GM12865 (cell line): ENCODE results near the gene UBE2D2.
"Not testable (repeated sequence)": the region's sequence is repeated elsewhere in the genome, so short reads cannot be mapped to it uniquely, and the experiment has no call there.

ENCODE experiments used
- DNase-seq: peaks from one replicate; pipeline ENCODE4 v3.0.0; 2010; ENCODE audit warnings: low read depth
- H3K4me3 ChIP-seq: 2 replicates; pipeline ENCODE4 v1.5.1; 2011; ENCODE audit warnings: mild to moderate bottlenecking, low read depth, low read length, control low read depth
- TF ChIP-seq, protein P1 (sequence below): IDR thresholded peaks from 2 replicates; pipeline ENCODE4 v1.5.1; 2011; ENCODE audit warnings: low read length, control low read depth, low read depth, inconsistent platforms; ENCODE audit not compliant: insufficient read depth; ENCODE audit errors: missing control alignments

Gene UBE2D2

DNA sequence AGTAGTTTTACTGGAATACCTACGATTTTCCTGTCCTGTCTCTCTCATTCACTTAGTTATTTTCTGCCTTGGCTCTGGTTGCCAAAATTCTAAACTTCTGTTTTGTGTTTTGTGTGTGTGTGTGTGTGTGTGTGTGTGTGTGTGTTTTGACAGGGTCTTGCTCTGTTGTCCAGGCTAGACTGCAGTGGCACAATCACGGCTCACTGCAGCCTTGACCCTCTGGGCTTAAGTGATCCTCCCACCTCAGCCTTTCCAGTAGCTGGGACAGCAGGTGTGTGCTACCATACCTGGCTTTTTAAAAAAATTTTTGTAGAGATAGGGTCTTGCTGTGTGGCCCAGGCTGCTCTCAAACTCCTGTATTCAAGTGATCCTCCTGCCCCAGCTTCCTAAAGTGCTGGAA, 17.2 kb downstream of the UBE2D2 start:
- TF ChIP-seq, protein P1, sequence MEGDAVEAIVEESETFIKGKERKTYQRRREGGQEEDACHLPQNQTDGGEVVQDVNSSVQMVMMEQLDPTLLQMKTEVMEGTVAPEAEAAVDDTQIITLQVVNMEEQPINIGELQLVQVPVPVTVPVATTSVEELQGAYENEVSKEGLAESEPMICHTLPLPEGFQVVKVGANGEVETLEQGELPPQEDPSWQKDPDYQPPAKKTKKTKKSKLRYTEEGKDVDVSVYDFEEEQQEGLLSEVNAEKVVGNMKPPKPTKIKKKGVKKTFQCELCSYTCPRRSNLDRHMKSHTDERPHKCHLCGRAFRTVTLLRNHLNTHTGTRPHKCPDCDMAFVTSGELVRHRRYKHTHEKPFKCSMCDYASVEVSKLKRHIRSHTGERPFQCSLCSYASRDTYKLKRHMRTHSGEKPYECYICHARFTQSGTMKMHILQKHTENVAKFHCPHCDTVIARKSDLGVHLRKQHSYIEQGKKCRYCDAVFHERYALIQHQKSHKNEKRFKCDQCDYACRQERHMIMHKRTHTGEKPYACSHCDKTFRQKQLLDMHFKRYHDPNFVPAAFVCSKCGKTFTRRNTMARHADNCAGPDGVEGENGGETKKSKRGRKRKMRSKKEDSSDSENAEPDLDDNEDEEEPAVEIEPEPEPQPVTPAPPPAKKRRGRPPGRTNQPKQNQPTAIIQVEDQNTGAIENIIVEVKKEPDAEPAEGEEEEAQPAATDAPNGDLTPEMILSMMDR: no peak
- H3K4me3 ChIP-seq: no peak overlapping the region
- DNase-seq: no peak

DNA sequence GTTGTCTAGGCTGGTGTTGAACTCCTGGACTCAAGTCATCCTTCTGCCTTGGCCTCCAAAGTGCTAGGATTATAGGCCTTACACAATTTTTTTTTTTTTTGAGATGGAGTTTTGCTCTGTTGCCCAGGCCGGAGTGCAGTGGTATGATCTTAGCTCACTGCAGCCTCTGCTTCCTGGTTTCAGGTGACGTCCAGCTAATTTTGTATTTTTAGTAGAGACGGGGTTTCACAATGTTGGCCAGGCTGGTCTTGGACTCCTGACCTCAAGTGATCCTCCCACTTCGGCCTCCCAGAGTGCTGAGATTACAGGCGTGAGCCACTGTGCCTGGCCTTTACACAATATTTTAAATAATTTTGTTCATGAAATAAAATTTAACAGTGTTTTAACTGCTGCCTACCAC, 21.0 kb downstream of the UBE2D2 start:
- peak; percentile 25 for DNase-seq
- not testable (repeated sequence) for H3K4me3 ChIP-seq

DNA sequence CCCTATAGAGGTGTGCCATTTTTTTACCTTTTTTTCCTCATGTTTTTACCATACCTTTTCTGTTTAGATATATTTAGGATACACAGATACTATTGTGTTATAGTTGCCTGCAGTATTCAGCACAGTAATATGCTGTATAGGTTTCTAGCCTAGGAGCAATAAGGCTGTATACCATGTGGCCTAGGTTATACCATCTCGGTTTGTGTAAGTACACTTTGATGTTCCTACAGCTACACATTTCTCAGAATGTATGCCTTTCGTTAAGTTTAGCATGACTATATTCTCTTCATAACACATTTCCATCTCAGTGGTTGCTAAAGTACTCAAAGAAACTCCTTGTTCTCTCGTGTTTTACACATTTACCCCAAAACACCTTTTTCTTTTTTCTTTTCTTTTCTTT, 23.0 kb downstream of the UBE2D2 start:
- TF ChIP-seq, protein P1: no peak
- no peak overlapping the region for H3K4me3 ChIP-seq
- DNase-seq: no peak

DNA sequence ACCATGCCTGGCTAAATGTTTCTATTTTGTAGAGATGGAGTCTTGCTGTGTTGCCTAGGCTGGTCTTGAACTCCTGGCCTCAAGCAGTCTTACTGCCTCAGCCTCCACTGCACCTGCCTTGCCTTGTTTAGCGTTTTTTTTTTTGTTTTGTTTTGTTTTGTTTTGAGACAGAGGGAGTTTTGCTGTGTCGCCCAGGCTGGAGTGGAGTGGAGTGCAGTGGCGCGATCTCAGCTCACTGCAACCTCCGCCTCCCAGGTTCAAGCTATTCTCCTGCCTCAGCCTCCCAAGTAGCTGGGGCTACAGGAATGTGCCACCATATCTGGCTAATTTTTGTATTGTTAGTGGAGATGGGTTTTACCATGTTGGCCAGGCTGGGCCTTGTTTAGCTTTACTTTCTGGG, 27.0 kb downstream of the UBE2D2 start:
- H3K4me3 ChIP-seq, DNase-seq: not testable (repeated sequence)

DNA sequence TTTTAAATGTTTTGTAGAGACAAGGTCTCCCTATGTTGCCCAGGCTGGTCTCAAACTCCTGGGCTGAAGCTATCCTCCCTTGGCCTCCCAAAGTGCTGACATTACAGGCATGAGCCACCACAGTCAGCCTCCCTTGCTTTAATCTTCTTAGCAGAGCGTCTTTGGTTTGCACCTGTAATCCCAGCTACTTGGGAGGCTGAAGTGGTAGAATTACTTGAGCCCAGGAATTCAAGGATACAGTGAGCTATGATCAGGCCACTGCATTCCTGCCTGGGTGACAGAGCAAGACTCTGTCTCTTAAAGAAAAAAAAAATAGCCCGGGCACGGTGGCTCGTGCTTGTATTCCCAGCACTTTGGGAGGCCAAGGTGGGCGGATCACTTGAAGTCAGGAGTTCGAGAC, 27.8 kb downstream of the UBE2D2 start:
- no peak overlapping the region for H3K4me3 ChIP-seq
- DNase-seq: no peak
- TF ChIP-seq, protein P1: no peak

DNA sequence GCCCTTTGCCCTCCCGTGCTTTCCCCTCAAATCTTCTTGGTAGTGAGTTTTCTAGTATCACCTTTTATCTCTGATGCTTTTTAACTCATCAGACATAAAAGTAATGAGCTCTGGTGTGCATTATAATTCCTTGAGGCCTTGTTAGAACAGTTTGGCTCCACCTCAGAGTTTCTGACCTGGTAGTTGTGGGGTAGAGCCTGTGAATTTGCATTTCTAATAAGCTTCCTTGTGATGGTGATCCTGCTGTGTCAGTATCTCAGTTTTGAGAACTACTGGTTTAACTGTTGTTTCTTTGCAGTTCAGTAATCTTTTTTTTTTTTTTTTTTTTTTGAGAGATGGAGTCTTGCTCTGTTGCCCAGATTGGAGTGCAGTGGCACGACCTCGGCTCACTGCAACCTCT, 31.1 kb downstream of the UBE2D2 start:
- TF ChIP-seq, protein P1: no peak
- no peak overlapping the region for H3K4me3 ChIP-seq
- DNase-seq: peak; percentile 55

DNA sequence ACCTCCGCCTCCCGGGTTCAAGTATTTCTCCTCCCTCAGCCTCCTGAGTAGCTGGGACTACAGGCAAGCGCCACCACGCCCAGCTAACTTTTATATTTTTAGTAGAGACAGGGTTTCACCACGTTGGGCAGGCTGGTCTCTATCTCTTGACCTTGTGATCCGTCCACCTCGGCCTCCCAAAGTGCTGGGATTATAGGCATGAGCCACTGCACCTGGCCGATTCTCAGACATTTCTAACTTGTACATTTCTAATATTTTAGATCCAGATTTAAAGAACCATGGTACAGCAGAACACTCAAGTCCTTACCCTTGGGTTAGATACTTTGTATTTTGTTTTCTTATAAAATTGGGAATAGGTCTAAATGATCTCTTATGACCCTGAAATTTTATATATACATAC, 31.9 kb downstream of the UBE2D2 start:
- H3K4me3 ChIP-seq, DNase-seq: not testable (repeated sequence)

DNA sequence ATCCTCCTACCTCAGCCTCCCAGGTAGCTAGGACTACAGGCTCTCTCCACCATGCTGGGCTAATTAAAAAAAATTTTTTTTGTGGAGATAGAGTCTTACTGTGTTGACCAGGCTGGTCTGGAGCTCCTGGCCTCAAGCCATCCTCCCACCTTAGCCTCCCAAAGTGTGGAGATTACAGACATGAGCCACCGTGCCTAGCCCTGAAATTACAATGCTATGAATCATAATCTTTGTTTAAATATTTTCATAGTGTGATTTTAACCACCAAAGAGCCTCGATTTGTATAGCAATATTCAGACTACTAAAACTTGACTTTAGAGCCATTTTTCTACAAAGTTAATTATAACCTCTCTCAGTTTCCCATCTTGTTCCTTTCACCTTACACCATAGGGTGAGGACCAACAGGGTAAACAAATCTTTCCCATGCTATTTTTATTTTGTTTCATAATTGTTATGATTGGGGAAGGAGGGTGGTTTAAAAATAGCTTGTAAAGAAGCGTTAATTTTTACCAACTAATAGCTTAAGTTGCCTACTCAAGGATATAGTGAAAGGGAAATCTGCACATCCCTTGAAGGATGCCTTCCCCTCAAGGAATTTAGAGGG, 32.7 kb downstream of the UBE2D2 start:
- TF ChIP-seq, protein P1: no peak
- H3K4me3 ChIP-seq: no peak overlapping the region
- peak; percentile 24 for DNase-seq

DNA sequence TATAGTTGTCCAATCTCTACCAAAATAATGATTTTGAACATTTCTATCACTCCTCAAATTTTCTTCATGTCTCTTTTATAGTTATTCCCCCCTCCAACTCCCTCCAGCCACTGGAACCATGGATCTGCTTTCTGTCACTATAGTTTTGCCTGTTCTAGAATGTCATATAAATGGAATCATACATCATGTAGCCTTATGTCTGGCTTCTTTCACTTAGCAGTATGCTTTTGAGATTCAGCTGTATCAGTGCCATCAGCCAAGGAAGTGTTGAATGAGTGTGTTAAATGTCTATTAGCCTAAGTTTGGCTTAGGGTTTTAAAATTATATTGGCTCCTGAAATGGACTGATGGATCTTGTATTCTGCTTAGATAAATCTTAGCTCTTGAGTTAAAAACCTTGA, 36.0 kb downstream of the UBE2D2 start:
- TF ChIP-seq, protein P1: no peak
- no peak for DNase-seq
- no peak overlapping the region for H3K4me3 ChIP-seq

DNA sequence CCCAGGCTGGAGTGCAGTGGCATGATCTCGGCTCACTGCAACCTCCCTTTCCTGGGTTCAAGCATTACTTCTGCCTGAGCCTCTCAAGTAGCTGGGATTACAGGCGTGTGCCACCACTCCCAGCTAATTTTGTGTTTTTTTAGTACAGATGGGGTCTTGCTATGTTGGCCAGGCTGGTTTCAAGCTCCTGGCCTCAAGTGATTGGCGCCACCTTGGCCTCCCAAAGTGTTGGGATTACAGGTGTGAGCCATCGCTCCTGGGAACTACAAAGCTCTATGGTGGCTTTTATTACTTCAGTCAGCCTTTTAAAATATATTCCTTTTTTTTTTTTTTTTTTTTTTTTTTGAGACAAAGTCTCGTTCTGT, 37.4 kb downstream of the UBE2D2 start:
- not testable (repeated sequence) for DNase-seq, H3K4me3 ChIP-seq
